GM23338 (cell line): Measurements from ENCODE around the gene GPD1L. TPM values are rescaled to one million over a fixed set of nuclear protein-coding genes. Genes with fewer than 3 reads are reported as not detected.

Experiments used
- ATAC-seq: fragments of 200-7000 bp; cut with Tn5 transposase; 3 replicates; pipeline ENCODE4 v1.9.1; 2020
- DNase-seq: peaks from one replicate; pipeline ENCODE4 v3.0.0-alpha.2; 2015; ENCODE audit warnings: low spot score
- H2AFZ ChIP-seq: fragments of 200-600 bp; sonication (generic); 2 replicates; pipeline ENCODE4 v1.8.0; 2016; ENCODE audit warnings: antibody characterized with exemption, mild to moderate bottlenecking, moderate library complexity
- H3F3A ChIP-seq: fragments of 200-600 bp; sonication (generic); replicated peaks from 2 replicates; pipeline ENCODE4 v1.8.0; 2017; ENCODE audit warnings: antibody characterized with exemption, mixed run types, low read depth
- H3K27ac ChIP-seq: fragments of 200-600 bp; sonication (generic); 2 replicates; pipeline ENCODE4 v1.6.1; 2016; ENCODE audit warnings: low read depth
- H3K27me3 ChIP-seq: fragments of 200-600 bp; sonication (generic); 2 replicates; pipeline ENCODE4 v1.8.0; 2016; ENCODE audit warnings: mild to moderate bottlenecking, mixed run types, moderate library complexity; ENCODE audit not compliant: insufficient read depth
- H3K36me3 ChIP-seq: fragments of 200-600 bp; sonication (generic); 2 replicates; pipeline ENCODE4 v1.8.0; 2016; ENCODE audit warnings: mild to moderate bottlenecking; ENCODE audit not compliant: insufficient read depth
- H3K4me1 ChIP-seq: fragments of 200-600 bp; sonication (generic); 2 replicates; pipeline ENCODE4 v1.8.0; 2016; ENCODE audit warnings: mild to moderate bottlenecking, moderate library complexity; ENCODE audit not compliant: insufficient read depth
- H3K4me2 ChIP-seq: fragments of 200-600 bp; sonication (generic); 2 replicates; pipeline ENCODE4 v1.7.1; 2017; ENCODE audit warnings: mixed run types
- H3K4me3 ChIP-seq: fragments of 200-600 bp; sonication (generic); 2 replicates; pipeline ENCODE4 v1.6.1; 2016; ENCODE audit warnings: mixed run types
- H3K79me2 ChIP-seq: fragments of 200-600 bp; sonication (generic); replicated peaks from 2 replicates; pipeline ENCODE4 v1.8.0; 2017; ENCODE audit warnings: mild to moderate bottlenecking; ENCODE audit not compliant: insufficient read depth
- H3K9me2 ChIP-seq: fragments of 200-600 bp; sonication (generic); 2 replicates; pipeline ENCODE4 v1.8.0; 2017; ENCODE audit not compliant: insufficient read depth
- H4K20me1 ChIP-seq: fragments of 200-600 bp; sonication (generic); replicated peaks from 2 replicates; pipeline ENCODE4 v1.8.0; 2017; ENCODE audit warnings: mild to moderate bottlenecking; ENCODE audit not compliant: insufficient read depth
- H3K27ac Mint-ChIP-seq: 2 replicates; pipeline ENCODE4 v1.8.0; 2020; ENCODE audit warnings: inconsistent platforms, mild to moderate bottlenecking, moderate library complexity, mixed read lengths
- H3K27me3 Mint-ChIP-seq: 3 replicates; pipeline ENCODE4 v1.8.0; 2022; ENCODE audit warnings: low read depth, mild to moderate bottlenecking, moderate library complexity, mixed read lengths, inconsistent platforms; ENCODE audit not compliant: insufficient read depth, poor library complexity
- H3K36me3 Mint-ChIP-seq: 3 replicates; pipeline ENCODE4 v1.8.0; 2021; ENCODE audit warnings: low read depth, mild to moderate bottlenecking, inconsistent platforms, moderate library complexity, mixed read lengths
- H3K4me1 Mint-ChIP-seq: 3 replicates; pipeline ENCODE4 v1.8.0; 2020; ENCODE audit warnings: mild to moderate bottlenecking, inconsistent platforms, mixed read lengths
- H3K4me3 Mint-ChIP-seq: 3 replicates; pipeline ENCODE4 v1.8.0; 2021; ENCODE audit warnings: moderate library complexity, mild to moderate bottlenecking, inconsistent platforms, mixed read lengths
- H3K9me3 Mint-ChIP-seq: 3 replicates; pipeline ENCODE4 v1.8.0; 2020; ENCODE audit warnings: moderate library complexity, mild to moderate bottlenecking, inconsistent platforms, mixed read lengths
- EZH2 ChIP-seq: fragments of 200-600 bp; sonication (generic); IDR thresholded peaks from one replicate; pipeline ENCODE4 v1.8.0; 2017; ENCODE audit warnings: antibody characterized with exemption, mild to moderate bottlenecking, low read depth; ENCODE audit not compliant: unreplicated experiment
- EZH2phosphoT487 ChIP-seq: fragments of 200-600 bp; sonication (generic); IDR thresholded peaks from one replicate; pipeline ENCODE4 v1.8.1; 2018; ENCODE audit warnings: antibody characterized with exemption; ENCODE audit not compliant: unreplicated experiment
- JUNB ChIP-seq: IDR thresholded peaks from one replicate; pipeline ENCODE4 v1.6.1; 2016; ENCODE audit warnings: antibody characterized with exemption; ENCODE audit not compliant: unreplicated experiment
- NANOG ChIP-seq: IDR thresholded peaks from 2 replicates; pipeline ENCODE4 v1.6.1; 2016; ENCODE audit warnings: antibody characterized with exemption, borderline replicate concordance
- POLR2AphosphoS5 ChIP-seq: IDR thresholded peaks from 2 replicates; pipeline ENCODE4 v1.6.1; 2016; ENCODE audit warnings: antibody characterized with exemption, low read depth
- STAT1 ChIP-seq: IDR thresholded peaks from one replicate; pipeline ENCODE4 v1.6.1; 2016; ENCODE audit warnings: antibody characterized with exemption; ENCODE audit not compliant: unreplicated experiment
- ZNF114 ChIP-seq: fragments of 250-450 bp; sonication (Bioruptor Pico); IDR thresholded peaks from 2 replicates; pipeline ENCODE4 v1.5.0; 2020; ENCODE audit warnings: mild to moderate bottlenecking, moderate library complexity
- ZNF331 ChIP-seq: fragments of 250-450 bp; sonication (Bioruptor Pico); IDR thresholded peaks from 2 replicates; pipeline ENCODE4 v1.5.0; 2020; ENCODE audit warnings: low read depth, mild to moderate bottlenecking, moderate library complexity
- polyA plus RNA-seq: library from polyadenylated mRNA; unstranded; fragments of >200 nt; fragmentation: Nextera tagmentation; extraction: Ambion mirVana; gene quantifications from 2 replicates; pipeline ENCODE4 v1.2.1, GENCODE V29; 2016
- total RNA-seq: library from RNA; depleted of rRNA; stranded (reverse); fragments of >200 nt; shearing (Covaris generic); gene quantifications from 2 replicates; pipeline ENCODE4 v1.2.3, GENCODE V29; 2014
- TF ChIP-seq, protein P1 (sequence below): IDR thresholded peaks from one replicate; pipeline ENCODE4 v1.6.1; 2018; ENCODE audit warnings: antibody characterized with exemption; ENCODE audit not compliant: unreplicated experiment
- TF ChIP-seq, protein P2 (sequence below): fragments of 250-450 bp; sonication (Bioruptor Pico); IDR thresholded peaks from 2 replicates; pipeline ENCODE4 v1.5.0; 2020; ENCODE audit warnings: mild to moderate bottlenecking, moderate library complexity

GPD1L gene
- total and polyA plus RNA-seq, 2 experiments from 2014 or later: 2.0 to 6.4 TPM

DNA sequence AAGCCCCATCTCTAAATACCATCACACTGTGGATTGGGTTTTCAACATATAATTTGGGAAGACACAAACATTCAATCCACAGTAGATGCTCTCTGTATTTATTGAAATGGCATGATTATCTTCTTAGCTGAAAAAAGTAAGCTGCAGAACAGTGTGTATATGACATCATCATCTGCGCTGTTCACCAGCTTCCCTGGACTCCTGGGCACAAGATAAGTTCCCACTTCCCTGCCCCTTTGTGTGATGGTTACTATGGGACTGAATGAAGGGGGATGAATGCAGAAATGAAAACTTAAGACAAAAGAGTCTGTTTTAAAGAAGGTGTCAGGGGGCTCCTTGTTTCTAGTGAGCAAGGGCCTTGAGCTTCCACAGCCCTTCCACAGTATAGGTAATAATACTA, 20.0 kb upstream of the GPD1L start (continued):
- TF ChIP-seq, protein P1, sequence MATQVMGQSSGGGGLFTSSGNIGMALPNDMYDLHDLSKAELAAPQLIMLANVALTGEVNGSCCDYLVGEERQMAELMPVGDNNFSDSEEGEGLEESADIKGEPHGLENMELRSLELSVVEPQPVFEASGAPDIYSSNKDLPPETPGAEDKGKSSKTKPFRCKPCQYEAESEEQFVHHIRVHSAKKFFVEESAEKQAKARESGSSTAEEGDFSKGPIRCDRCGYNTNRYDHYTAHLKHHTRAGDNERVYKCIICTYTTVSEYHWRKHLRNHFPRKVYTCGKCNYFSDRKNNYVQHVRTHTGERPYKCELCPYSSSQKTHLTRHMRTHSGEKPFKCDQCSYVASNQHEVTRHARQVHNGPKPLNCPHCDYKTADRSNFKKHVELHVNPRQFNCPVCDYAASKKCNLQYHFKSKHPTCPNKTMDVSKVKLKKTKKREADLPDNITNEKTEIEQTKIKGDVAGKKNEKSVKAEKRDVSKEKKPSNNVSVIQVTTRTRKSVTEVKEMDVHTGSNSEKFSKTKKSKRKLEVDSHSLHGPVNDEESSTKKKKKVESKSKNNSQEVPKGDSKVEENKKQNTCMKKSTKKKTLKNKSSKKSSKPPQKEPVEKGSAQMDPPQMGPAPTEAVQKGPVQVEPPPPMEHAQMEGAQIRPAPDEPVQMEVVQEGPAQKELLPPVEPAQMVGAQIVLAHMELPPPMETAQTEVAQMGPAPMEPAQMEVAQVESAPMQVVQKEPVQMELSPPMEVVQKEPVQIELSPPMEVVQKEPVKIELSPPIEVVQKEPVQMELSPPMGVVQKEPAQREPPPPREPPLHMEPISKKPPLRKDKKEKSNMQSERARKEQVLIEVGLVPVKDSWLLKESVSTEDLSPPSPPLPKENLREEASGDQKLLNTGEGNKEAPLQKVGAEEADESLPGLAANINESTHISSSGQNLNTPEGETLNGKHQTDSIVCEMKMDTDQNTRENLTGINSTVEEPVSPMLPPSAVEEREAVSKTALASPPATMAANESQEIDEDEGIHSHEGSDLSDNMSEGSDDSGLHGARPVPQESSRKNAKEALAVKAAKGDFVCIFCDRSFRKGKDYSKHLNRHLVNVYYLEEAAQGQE: no peak

DNA sequence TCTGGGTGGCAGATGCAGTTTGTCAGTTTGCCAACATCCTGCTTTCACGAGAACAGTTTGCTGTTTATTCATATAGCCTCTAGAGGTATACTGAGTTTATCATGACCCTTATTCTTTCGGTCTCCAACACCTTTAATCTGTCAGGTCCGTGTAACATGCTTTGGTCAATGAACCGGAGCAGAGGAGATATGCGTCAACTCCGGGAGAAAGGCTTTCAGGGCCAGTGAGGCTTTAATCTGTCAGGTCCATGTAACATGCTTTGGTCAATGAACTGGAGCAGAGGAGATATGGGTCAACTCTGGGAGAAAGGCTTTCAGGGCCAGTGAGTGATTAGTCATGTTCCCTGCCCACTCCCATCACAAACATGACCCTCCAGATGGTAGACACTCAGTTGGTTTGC, 16.9 kb upstream of the GPD1L start:
- no peak overlapping the region for H3K27ac Mint-ChIP-seq
- Histone ChIP-seq H3F3A (no peaks in the 10 kb centered on the region), H3K9me2 (no peaks in the 10 kb centered on the region), H3K4me2 (no peak overlapping the region), H3K27ac (no peak overlapping the region), H3K4me3 (no peak overlapping the region), H3K27me3 (no peaks in the 10 kb centered on the region), H3K36me3 (no peaks in the 10 kb centered on the region), H2AFZ (no peak overlapping the region), H3K4me1 (no peaks in the 10 kb centered on the region), H4K20me1 (no peaks in the 10 kb centered on the region), H3K79me2 (no peaks in the 10 kb centered on the region)
- peaks cover 6% of the 10 kb centered on the region; the same call in 1 of the 3 replicates for H3K9me3 Mint-ChIP-seq
- DNase-seq (no peak), ATAC-seq (no peak)
- no peaks in the 10 kb centered on the region for H3K4me1 Mint-ChIP-seq
- H3K27me3 Mint-ChIP-seq: no peaks in the 10 kb centered on the region
- no peaks in the 10 kb centered on the region for H3K36me3 Mint-ChIP-seq
- no peak overlapping the region for H3K4me3 Mint-ChIP-seq
- no peak for TF ChIP-seq EZH2
- no peak for TF ChIP-seq ZNF331 (CRISPR knock-in tag)

DNA sequence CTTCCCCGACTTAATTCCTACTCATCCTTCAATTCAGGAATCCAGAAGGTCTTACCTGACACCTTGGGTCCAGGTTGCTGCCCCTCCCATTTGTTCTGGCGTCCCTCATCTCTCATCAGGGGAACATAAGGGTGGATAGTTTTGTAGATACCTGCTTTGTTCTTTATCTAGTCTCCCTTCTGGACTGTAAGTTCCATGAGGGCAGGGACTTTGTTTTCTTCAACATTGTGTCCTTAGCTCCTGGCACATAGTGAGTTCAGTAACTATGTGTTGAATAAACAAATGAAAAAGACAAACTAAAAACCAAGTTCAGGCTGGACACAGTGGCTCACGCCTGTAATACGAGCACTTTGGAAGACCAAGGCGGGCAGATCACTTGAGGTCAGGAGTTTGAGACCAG, 13.2 kb upstream of the GPD1L start:
- DNase-seq (no peak), ATAC-seq (no peak)
- Mint-ChIP-seq H3K4me1 (no peaks in the 10 kb centered on the region), H3K36me3 (no peaks in the 10 kb centered on the region), H3K27me3 (peaks cover 2% of the 10 kb centered on the region), H3K27ac (no peak overlapping the region), H3K9me3 (no peaks in the 10 kb centered on the region), H3K4me3 (no peak overlapping the region)
- Histone ChIP-seq H4K20me1 (no peaks in the 10 kb centered on the region), H3F3A (no peaks in the 10 kb centered on the region), H3K27me3 (no peaks in the 10 kb centered on the region), H3K4me1 (no peaks in the 10 kb centered on the region), H3K9me2 (no peaks in the 10 kb centered on the region), H3K79me2 (no peaks in the 10 kb centered on the region), H3K36me3 (no peaks in the 10 kb centered on the region), H3K27ac (no peak overlapping the region), H3K4me3 (no peak overlapping the region), H2AFZ (0 out of 2 replicates have a peak overlapping the region, but pooled peaks have one; percentile 32), H3K4me2 (no peak overlapping the region)
- TF ChIP-seq STAT1 (no peak), POLR2AphosphoS5 (no peak), NANOG (no peak), ZNF331 (CRISPR knock-in tag) (no peak), JUNB (no peak), ZNF114 (no peak), EZH2 (no peak), EZH2phosphoT487 (no peak)
- TF ChIP-seq, protein P2, sequence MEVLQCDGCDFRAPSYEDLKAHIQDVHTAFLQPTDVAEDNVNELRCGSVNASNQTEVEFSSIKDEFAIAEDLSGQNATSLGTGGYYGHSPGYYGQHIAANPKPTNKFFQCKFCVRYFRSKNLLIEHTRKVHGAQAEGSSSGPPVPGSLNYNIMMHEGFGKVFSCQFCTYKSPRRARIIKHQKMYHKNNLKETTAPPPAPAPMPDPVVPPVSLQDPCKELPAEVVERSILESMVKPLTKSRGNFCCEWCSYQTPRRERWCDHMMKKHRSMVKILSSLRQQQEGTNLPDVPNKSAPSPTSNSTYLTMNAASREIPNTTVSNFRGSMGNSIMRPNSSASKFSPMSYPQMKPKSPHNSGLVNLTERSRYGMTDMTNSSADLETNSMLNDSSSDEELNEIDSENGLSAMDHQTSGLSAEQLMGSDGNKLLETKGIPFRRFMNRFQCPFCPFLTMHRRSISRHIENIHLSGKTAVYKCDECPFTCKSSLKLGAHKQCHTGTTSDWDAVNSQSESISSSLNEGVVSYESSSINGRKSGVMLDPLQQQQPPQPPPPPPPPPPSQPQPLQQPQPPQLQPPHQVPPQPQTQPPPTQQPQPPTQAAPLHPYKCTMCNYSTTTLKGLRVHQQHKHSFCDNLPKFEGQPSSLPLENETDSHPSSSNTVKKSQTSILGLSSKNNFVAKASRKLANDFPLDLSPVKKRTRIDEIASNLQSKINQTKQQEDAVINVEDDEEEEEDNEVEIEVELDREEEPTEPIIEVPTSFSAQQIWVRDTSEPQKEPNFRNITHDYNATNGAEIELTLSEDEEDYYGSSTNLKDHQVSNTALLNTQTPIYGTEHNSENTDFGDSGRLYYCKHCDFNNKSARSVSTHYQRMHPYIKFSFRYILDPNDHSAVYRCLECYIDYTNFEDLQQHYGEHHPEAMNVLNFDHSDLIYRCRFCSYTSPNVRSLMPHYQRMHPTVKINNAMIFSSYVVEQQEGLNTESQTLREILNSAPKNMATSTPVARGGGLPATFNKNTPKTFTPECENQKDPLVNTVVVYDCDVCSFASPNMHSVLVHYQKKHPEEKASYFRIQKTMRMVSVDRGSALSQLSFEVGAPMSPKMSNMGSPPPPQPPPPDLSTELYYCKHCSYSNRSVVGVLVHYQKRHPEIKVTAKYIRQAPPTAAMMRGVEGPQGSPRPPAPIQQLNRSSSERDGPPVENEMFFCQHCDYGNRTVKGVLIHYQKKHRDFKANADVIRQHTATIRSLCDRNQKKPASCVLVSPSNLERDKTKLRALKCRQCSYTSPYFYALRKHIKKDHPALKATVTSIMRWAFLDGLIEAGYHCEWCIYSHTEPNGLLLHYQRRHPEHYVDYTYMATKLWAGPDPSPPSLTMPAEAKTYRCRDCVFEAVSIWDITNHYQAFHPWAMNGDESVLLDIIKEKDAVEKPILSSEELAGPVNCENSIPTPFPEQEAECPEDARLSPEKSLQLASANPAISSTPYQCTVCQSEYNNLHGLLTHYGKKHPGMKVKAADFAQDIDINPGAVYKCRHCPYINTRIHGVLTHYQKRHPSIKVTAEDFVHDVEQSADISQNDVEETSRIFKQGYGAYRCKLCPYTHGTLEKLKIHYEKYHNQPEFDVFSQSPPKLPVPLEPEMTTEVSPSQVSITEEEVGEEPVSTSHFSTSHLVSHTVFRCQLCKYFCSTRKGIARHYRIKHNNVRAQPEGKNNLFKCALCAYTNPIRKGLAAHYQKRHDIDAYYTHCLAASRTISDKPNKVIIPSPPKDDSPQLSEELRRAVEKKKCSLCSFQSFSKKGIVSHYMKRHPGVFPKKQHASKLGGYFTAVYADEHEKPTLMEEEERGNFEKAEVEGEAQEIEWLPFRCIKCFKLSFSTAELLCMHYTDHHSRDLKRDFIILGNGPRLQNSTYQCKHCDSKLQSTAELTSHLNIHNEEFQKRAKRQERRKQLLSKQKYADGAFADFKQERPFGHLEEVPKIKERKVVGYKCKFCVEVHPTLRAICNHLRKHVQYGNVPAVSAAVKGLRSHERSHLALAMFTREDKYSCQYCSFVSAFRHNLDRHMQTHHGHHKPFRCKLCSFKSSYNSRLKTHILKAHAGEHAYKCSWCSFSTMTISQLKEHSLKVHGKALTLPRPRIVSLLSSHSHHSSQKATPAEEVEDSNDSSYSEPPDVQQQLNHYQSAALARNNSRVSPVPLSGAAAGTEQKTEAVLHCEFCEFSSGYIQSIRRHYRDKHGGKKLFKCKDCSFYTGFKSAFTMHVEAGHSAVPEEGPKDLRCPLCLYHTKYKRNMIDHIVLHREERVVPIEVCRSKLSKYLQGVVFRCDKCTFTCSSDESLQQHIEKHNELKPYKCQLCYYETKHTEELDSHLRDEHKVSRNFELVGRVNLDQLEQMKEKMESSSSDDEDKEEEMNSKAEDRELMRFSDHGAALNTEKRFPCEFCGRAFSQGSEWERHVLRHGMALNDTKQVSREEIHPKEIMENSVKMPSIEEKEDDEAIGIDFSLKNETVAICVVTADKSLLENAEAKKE (CRISPR knock-in tag): no peak
